HepG2 (cell line): ENCODE results near the gene DDAH2. TPM values are rescaled to one million over a fixed set of nuclear protein-coding genes. Genes with fewer than 3 reads are reported as not detected.

Experiments
- ATF4 ChIP-seq, 2 experiments: fragments of 450-650 bp in 1 of 2; sonication (generic) in 1 of 2; formaldehyde crosslinking; IDR thresholded peaks; 2 replicates each; pipeline versions ENCODE4 v1.5.0 to v1.8.0; 2020 to 2022; ENCODE audit warnings: mild to moderate bottlenecking in 1 of 2, missing genetic modification reagents in 1 of 2
- ATF7 ChIP-seq, 2 experiments: fragments of 450-650 bp in 1 of 2; sonication (generic) in 1 of 2; formaldehyde crosslinking in 1 of 2; IDR thresholded peaks; 2 replicates each; pipeline versions ENCODE4 v1.4.0 to v1.6.1; 2016 to 2020; ENCODE audit warnings: antibody characterized with exemption in 1 of 2, mild to moderate bottlenecking in 1 of 2, missing genetic modification reagents in 1 of 2
- DDIT3 ChIP-seq: sonication (generic); formaldehyde crosslinking; IDR thresholded peaks from 2 replicates; pipeline ENCODE4 v1.4.0; 2020; ENCODE audit warnings: mild to moderate bottlenecking, missing genetic modification reagents
- GTF2F1 ChIP-seq: fragments of 150-350 bp; IDR thresholded peaks from 2 replicates; pipeline ENCODE4 v1.6.1; 2014; ENCODE audit warnings: low read length
- HIVEP1 ChIP-seq: sonication (generic); formaldehyde crosslinking; IDR thresholded peaks from 2 replicates; pipeline ENCODE4 v1.4.0; 2020; ENCODE audit warnings: mild to moderate bottlenecking, missing genetic modification reagents
- KDM5B ChIP-seq: sonication (generic); formaldehyde crosslinking; IDR thresholded peaks from 2 replicates; pipeline ENCODE4 v1.4.0; 2020; ENCODE audit warnings: missing genetic modification reagents, mild to moderate bottlenecking, borderline replicate concordance
- NFE2L1 ChIP-seq: sonication (generic); formaldehyde crosslinking; IDR thresholded peaks from 2 replicates; pipeline ENCODE4 v1.4.0; 2020; ENCODE audit warnings: missing genetic modification reagents, mild to moderate bottlenecking, borderline replicate concordance
- PBX2 ChIP-seq: IDR thresholded peaks from 2 replicates; pipeline ENCODE4 v1.6.1; 2016; ENCODE audit warnings: control low read depth
- RBAK ChIP-seq: sonication (generic); formaldehyde crosslinking; IDR thresholded peaks from 2 replicates; pipeline ENCODE4 v1.5.1; 2020; ENCODE audit warnings: mild to moderate bottlenecking, missing genetic modification reagents
- SRSF1 ChIP-seq: fragments of 200-400 bp; formaldehyde crosslinking; optimal IDR thresholded peaks from 2 replicates; pipeline ENCODE3; 2017; ENCODE audit warnings: mild to moderate bottlenecking, low read depth, low read length, moderate library complexity
- TARDBP ChIP-seq: sonication (generic); formaldehyde crosslinking; IDR thresholded peaks from 2 replicates; pipeline ENCODE4 v1.8.0; 2022; ENCODE audit warnings: mild to moderate bottlenecking, missing genetic modification reagents
- TFAP4 ChIP-seq: sonication (generic); IDR thresholded peaks from 2 replicates; pipeline ENCODE4 v1.6.1; 2016; ENCODE audit warnings: low read depth, borderline replicate concordance
- U2AF1 ChIP-seq: fragments of 200-400 bp; formaldehyde crosslinking; optimal IDR thresholded peaks from 2 replicates; pipeline ENCODE3; 2017; ENCODE audit warnings: mild to moderate bottlenecking, low read depth, low read length
- ZFP1 ChIP-seq: IDR thresholded peaks from 2 replicates; pipeline ENCODE4 v1.6.1; 2016
- ZHX2 ChIP-seq, 2 experiments: sonication (generic) in 1 of 2; formaldehyde crosslinking in 1 of 2; IDR thresholded peaks; 2 replicates each; pipeline versions ENCODE4 v1.6.1 to v1.9.0; 2014 to 2022; ENCODE audit warnings: antibody characterized with exemption in 1 of 2, borderline replicate concordance in 1 of 2, inconsistent platforms in 1 of 2, low read depth in 1 of 2, missing genetic modification reagents in 1 of 2
- ZNF326 ChIP-seq: sonication (generic); formaldehyde crosslinking; IDR thresholded peaks from 2 replicates; pipeline ENCODE4 v1.4.0; 2020; ENCODE audit warnings: missing genetic modification reagents, borderline replicate concordance
- ZNF709 ChIP-seq: sonication (generic); formaldehyde crosslinking; IDR thresholded peaks from 2 replicates; pipeline ENCODE4 v1.5.0; 2020; ENCODE audit warnings: mild to moderate bottlenecking, missing genetic modification reagents
- polyA plus RNA-seq, 8 experiments: library from polyadenylated mRNA; depleted of rRNA in 3 of 8; stranded (reverse) in 7 of 8; unstranded in 1 of 8; fragments of >200 nt; fragmentation: Illumina TruSeq in 4 of 8; extraction: Trizol in 4 of 8; gene quantifications; 2 replicates each; pipeline versions ENCODE4 v1.2.1 to v1.2.3, GENCODE V29; 2011 to 2016; ENCODE audit warnings: low read depth in 4 of 8, missing spikeins in 1 of 8, mixed read lengths in 1 of 8; ENCODE audit not compliant: insufficient read depth in 1 of 8
- total RNA-seq, 5 experiments: library from RNA; depleted of rRNA; stranded (reverse); fragments of >200 nt; fragmentation: Illumina TruSeq; extraction: Trizol; gene quantifications; 2 replicates each; pipeline ENCODE4 v1.2.3, GENCODE V29; 2016; ENCODE audit warnings: low read depth in 1 of 5

Gene DDAH2
- total and polyA plus RNA-seq, 2 of the 13 experiments (the other 11 are each of a cell fraction or from before 2014, with no cell fraction given): 16.4 to 21.1 TPM

GRCh38 chr6:31739639-31740396 is 10.7 kb upstream of the DDAH2 start, which contains the start of gene MSH5 (continued):
- TF ChIP-seq ZHX2 (IDR thresholded peaks at IDR 0.05; ENCODE audit: low read depth): peak; percentile 79; the same call in 1 of the 2 replicates
- no peak; the same call in 1 of the 2 replicates for TF ChIP-seq ZHX2 (CRISPR knock-in tag; IDR thresholded peaks at IDR 0.05; ENCODE audit: borderline replicate concordance)
- peak; percentile 67 for TF ChIP-seq RBAK
- peak; percentile 88; the same call in 1 of the 2 replicates for TF ChIP-seq NFE2L1
- TF ChIP-seq ATF4 (CRISPR knock-in tag; IDR thresholded peaks at IDR 0.05): peak; percentile 60 to 76; a peak in 3 of 4 replicates
- TF ChIP-seq ZFP1 (CRISPR knock-in tag): 0 out of 2 replicates have a peak, but pooled peaks have one; percentile 71
- peak; percentile 100 for TF ChIP-seq KDM5B (CRISPR knock-in tag)
- TF ChIP-seq U2AF1: no peak
- 0 out of 2 replicates have a peak, but pooled peaks have one; percentile 36 for TF ChIP-seq DDIT3 (CRISPR knock-in tag)
- TF ChIP-seq GTF2F1: no peak
- peak; percentile 90 for TF ChIP-seq TARDBP (CRISPR knock-in tag)
- TF ChIP-seq TFAP4: peak; percentile 69; the same call in 1 of the 2 replicates
- TF ChIP-seq HIVEP1: peak; percentile 97
- no peak for TF ChIP-seq SRSF1
- TF ChIP-seq ATF7 (IDR thresholded peaks at IDR 0.05): no peak
- peak; percentile 85; the same call in 1 of the 2 replicates for TF ChIP-seq ATF7 (CRISPR knock-in tag; IDR thresholded peaks at IDR 0.05)
- TF ChIP-seq ZNF326 (CRISPR knock-in tag): no peak
- TF ChIP-seq PBX2: peak; percentile 69
- TF ChIP-seq ZNF709 (CRISPR knock-in tag): peak; percentile 96
